Epithelial cell of proximal tubule (primary cell): Measurements from ENCODE around the gene FSD1. TPM values are rescaled to one million over a fixed set of nuclear protein-coding genes. Genes with fewer than 3 reads are reported as not detected.
"Not testable (repeated sequence)": the region's sequence is repeated elsewhere in the genome, so short reads cannot be mapped to it uniquely, and the experiment has no call there.

Experiments
- DNase-seq: peaks from one replicate; pipeline ENCODE4 v3.0.0-alpha.2; 2011; ENCODE audit warnings: low read depth
- H3K4me3 ChIP-seq: 2 replicates; pipeline ENCODE4 v1.5.1; 2011; ENCODE audit warnings: low read depth, mild to moderate bottlenecking, low read length
- CTCF ChIP-seq: conservative IDR thresholded peaks from 2 replicates; pipeline ENCODE4 v1.5.1; 2012; ENCODE audit warnings: low read depth, mild to moderate bottlenecking, low read length
- total RNA-seq: library from RNA; depleted of rRNA; stranded (reverse); fragments of >200 nt; gene quantifications from 2 replicates; pipeline ENCODE4 v1.2.3, GENCODE V29; 2015

Gene FSD1
- total RNA-seq, 1 donor from 2014 or later = 17.5 TPM

DNA sequence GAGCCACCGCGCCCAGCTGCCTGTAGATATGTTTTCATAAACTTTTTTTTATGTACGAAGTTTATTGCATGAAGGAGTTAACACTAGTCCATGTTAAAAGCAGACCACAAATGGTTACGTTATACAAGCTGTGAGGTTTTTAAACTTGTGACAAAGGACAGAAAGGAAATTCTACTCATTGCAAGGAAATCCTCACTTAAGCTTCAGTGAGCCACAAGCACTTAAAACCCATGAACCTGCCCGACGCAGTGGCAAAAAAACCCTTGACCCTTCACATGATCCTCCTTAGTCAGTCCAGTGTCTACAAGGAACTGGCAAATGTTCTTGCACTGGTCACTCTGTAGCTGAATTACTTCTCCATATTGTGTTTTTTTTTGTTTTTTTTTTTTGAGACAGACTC lies 43.1 kb downstream of the FSD1 start:
- DNase-seq = no peak
- TF ChIP-seq CTCF = no peak
- H3K4me3 ChIP-seq = no peak overlapping the region

DNA sequence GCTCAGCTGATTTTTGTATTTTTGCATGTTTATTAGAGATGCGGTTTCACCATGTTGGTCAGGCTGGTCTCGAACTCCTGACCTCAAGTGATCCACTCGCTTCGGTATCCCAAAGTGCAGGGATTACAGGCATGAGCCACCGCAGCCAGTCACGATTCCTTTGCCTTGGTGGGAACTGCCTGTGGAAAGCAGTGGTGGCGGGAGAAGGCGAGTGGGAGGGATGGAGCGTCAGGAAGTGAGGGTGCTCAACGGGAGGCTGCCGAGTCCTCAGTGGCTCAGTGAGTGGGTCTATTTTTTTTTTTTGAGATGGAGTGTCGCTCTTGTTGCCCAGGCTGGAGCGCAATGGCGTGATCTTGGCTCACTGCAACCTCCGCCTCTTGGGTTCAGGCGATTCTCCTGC lies 44.8 kb downstream of the FSD1 start:
- DNase-seq, H3K4me3 ChIP-seq: not testable (repeated sequence)

- no peak for DNase-seq
- no peak overlapping the region for H3K4me3 ChIP-seq
- TF ChIP-seq CTCF = no peak
Measured at GRCh38 chr19:4350111-4350510, 45.7 kb downstream of the FSD1 start.

DNA sequence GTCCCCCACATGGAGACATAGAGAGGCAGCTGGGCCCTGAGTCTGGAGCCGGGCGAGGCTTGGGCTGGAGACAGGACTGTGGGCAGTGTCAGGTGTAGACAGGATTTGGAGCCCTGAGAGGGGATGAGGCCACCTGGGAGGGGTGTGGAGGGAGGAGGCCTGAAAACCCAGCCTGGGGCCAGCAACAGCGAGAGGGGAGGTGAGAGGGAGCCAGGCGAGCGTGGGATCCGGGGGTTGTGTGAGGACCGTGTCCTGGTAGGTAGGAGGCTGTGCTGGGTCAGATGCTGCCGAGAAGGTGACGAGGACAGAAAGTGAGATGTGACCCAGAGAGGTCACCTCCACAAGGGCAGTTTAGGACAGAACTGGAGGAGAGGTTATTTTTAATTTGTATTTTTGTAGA lies 46.3 kb downstream of the FSD1 start:
- no peak for TF ChIP-seq CTCF
- no peak for DNase-seq
- no peak overlapping the region for H3K4me3 ChIP-seq

- peak; percentile 77 for TF ChIP-seq CTCF
- DNase-seq = no peak
- H3K4me3 ChIP-seq = no peak overlapping the region
Measured at GRCh38 chr19:4352701-4353121, 48.3 kb downstream of the FSD1 start.

GRCh38 chr19:4354282-4354681 lies 49.9 kb downstream of the FSD1 start:
- TF ChIP-seq CTCF = no peak
- no peak for DNase-seq
- H3K4me3 ChIP-seq = no peak overlapping the region

DNA sequence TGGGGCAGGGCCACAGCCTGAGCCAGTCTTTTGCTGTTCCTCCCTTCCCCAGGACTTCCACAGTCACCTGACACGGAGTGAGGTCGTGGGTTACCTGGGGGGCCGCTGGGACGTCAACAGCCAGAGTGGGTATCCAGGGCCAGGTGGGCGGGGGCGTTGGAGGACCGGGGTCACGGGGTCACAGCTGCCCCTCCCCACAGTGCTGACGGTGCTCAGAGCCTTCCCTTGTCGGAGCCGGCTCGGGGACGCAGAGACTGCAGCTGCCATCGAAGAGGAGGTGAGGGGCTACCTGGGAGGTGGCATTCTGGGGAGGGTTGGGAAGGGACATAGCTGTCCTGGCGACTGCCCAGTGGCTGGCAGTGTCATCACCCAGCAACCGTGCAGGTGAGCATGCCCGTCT lies 50.5 kb downstream of the FSD1 start:
- DNase-seq = no peak
- no peak for TF ChIP-seq CTCF
- H3K4me3 ChIP-seq = no peak overlapping the region
